OCI-LY3 (cell line): Measurements from ENCODE around the gene AGFG1.

ENCODE experiments used
- EZH2phosphoT487 ChIP-seq: fragments of 200-600 bp; shearing (Covaris generic); IDR thresholded peaks from 2 replicates; pipeline ENCODE4 v1.6.1; 2018; ENCODE audit warnings: antibody characterized with exemption, mixed run types, low read depth
- TF ChIP-seq, protein P1 (sequence below): fragments of 200-600, 300-600 bp; sonication (generic); IDR thresholded peaks from 2 replicates; pipeline ENCODE4 v1.5.1; 2014; ENCODE audit warnings: antibody characterized with exemption, low read length, low read depth

GRCh38 chr2:227443889-227444568, 27.9 kb upstream of the AGFG1 start:
- TF ChIP-seq, protein P1, sequence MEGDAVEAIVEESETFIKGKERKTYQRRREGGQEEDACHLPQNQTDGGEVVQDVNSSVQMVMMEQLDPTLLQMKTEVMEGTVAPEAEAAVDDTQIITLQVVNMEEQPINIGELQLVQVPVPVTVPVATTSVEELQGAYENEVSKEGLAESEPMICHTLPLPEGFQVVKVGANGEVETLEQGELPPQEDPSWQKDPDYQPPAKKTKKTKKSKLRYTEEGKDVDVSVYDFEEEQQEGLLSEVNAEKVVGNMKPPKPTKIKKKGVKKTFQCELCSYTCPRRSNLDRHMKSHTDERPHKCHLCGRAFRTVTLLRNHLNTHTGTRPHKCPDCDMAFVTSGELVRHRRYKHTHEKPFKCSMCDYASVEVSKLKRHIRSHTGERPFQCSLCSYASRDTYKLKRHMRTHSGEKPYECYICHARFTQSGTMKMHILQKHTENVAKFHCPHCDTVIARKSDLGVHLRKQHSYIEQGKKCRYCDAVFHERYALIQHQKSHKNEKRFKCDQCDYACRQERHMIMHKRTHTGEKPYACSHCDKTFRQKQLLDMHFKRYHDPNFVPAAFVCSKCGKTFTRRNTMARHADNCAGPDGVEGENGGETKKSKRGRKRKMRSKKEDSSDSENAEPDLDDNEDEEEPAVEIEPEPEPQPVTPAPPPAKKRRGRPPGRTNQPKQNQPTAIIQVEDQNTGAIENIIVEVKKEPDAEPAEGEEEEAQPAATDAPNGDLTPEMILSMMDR, result no peak
- no peak for TF ChIP-seq EZH2phosphoT487
